Astrocyte (in vitro differentiated cells and primary cell): ENCODE results near the gene MYO5B.

Source experiments
- CTCF ChIP-seq: IDR thresholded peaks from 2 replicates; pipeline ENCODE4 v1.5.1; 2011; ENCODE audit warnings: low read depth, mild to moderate bottlenecking, inconsistent platforms, low read length, moderate library complexity; ENCODE audit not compliant: insufficient read depth
- EZH2 ChIP-seq: IDR thresholded peaks from 2 replicates; pipeline ENCODE4 v1.6.1; 2012; ENCODE audit warnings: mild to moderate bottlenecking, low read length, inconsistent platforms; ENCODE audit not compliant: insufficient read depth

- TF ChIP-seq CTCF (no peak), EZH2 (no peak)
Observed at GRCh38 chr18:49898421-49898820, 296.5 kb downstream of the MYO5B start.
